HG02759 (cell line): Measurements from ENCODE around the gene PAPPA2.
A peak's percentile ranks its signal among the peaks of the same experiment; 100 is the strongest.

ENCODE experiments used
- ATAC-seq: cut with Tn5 transposase; IDR thresholded peaks from one replicate; pipeline ENCODE4 v1.9.1; 2021; ENCODE audit warnings: mild to moderate bottlenecking, moderate library complexity; ENCODE audit not compliant: unreplicated experiment

PAPPA2 gene

DNA sequence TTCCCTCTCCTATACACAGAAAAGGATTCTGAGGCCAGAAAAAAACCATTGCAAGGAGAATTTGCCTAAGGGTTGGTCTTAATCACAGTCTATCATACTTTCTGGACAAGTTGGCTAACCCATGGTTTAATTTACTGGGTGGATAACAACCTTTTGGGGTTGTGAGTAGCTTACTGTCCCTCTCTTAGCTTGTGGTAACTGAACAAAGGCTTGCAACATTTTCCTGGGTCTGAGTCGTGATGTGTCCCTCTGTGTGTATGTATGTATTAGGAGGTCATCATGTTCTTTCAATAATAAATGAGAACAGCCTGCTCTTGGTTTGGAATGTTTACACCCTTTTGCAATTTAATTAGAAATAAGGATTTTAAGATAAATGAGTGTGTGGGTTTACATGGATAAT lies 36.7 kb downstream of the PAPPA2 start:
- no peak for ATAC-seq

DNA sequence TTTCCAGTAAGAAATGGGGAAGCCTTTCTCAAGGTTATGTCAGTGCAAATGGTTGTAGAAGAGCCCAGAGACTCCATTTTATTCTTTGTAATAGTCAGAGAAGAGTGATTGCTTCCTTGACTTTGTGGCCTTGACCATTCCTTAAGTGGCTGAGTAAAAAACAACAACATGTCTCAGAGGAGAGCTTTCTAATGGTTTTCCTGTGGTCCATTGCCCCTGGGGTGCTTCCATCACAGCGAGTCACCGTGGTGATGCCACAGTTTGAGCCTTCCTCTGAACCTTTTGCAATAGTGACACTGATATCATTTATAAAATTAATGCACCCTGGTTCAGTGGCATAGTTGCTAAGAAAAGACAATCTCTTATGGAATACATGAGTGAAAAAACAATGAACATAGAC lies 38.6 kb downstream of the PAPPA2 start:
- ATAC-seq: no peak

DNA sequence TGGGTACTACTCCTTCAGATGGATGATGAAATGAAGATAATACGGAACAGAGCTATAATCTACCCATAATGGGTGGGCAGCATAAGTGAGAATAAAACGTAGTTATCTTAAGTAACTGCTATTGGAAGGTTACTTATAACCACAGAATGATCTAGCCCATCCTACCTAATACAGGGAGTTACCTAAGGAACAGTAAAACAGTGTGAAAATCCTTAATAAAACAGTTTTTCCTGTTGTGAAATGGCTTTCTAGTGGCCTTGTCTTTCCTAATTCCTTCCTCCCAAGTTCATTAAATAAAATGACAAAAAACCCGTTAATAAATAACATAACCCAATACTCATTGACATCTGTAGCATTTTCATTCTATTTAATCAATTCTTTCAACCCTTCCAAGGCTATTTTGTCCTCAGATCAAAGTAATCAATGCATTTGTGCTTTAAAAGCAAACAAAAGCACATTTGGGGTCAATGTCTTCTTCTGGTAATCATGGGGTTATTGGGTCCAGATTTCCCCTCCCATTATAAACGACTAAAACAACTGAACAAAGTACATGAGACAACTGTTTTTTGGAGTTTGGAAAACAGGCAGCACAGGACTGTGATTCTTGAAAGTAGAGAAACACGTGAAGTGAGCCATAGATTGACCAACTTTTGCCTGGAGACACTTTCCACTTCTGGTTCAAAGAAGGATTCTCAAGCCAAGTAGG lies 42.0 kb downstream of the PAPPA2 start:
- ATAC-seq: no peak

DNA sequence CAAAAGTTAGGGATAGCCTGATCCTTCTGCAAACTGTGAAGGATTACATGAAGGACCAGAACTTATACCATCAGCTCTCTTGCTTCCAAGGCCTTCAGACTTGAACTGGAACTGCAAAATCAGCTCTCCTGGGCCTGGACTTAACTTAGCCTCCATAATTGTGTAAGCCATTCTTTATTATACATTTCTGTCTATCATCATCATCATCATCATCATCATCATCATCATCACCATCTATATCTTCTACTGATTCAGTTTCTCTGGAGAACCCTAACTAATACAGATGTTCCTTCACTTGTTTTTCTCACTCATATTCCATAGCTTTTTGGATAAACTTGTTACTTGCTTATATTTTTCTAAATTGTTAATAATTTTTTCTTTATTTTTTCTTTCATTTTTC lies 50.0 kb downstream of the PAPPA2 start:
- no peak for ATAC-seq

DNA sequence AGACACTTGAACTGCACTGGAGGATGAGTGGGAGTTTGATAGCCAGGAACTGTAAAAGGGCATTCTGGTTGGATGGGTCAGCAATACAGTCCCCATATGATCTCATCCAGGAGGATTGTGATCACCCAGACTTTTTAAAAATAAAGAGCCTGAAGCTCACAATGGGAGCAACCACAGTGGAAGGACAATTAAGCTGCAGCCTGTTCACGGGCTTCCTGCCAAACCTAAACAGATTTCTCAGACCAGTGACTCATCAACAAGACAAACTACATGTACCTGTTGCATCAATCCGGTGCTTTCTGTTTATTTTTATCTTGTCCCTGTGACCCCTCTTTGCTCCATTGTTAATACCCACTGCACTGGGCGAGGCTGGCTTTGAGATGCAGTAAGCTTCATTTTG lies 52.3 kb downstream of the PAPPA2 start:
- ATAC-seq: no peak

DNA sequence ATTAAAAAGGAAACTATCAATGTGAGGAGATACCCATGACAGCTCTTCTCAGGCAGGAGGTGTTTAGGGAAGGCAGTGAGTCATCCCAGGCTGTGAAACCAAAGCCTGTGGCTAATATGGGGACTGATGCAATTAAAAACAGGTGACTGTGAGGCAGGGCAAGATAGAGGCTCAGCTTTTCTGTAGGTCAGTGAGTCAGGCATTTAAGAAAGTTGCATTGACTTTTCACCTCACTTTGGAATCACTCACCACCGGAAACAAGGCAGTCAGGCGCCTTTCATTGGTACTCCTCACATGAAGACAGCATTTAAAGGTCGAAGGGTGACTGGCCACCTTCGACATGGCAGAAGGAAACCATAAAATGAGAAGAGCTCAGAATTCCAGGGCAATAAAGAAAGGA lies 54.5 kb downstream of the PAPPA2 start:
- ATAC-seq: peak; percentile 67

DNA sequence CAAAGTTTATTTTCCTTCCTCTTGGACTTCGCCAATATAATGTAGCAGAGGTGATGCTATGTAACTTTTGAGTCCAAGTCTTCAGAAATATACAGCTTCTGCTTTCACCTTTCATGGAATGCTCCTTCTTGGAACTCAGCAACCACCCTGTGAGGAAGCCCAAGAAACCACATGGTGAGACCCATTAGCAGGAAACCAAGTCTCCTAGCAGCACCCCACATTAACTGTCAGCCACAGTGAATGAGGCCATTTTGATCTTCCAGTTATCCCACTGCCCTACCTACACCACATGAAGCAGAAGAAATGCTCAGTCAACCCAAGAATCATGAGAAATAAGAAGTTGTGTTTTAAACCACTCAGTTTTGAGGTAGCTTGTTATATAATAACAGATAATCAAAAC lies 58.2 kb downstream of the PAPPA2 start:
- ATAC-seq: no peak

DNA sequence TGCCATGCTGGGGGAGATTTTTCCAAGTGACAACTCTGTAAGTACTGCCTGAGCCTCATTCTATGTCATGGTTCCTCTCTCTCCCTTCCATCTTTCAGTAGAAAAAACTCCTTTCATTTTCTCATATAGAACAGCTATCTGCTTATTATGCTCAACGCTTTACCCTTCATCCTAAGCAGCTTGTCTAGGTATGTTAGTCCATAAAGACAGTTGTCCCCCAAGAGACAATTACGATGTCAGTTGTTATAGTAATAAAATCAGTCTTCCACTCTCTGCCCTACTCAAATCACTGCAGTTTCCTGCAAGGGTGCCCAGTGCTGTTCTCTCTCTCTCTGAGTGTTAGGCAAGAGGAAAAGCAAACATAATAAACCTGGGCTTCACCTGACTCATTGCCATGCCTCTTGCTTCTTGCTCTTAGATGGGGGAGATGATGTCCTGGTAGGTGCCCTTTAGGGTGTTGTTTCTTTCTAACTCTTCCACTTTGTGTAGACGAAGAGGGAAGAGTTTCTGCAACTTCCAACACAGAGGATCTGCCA lies 59.4 kb downstream of the PAPPA2 start:
- no peak for ATAC-seq

DNA sequence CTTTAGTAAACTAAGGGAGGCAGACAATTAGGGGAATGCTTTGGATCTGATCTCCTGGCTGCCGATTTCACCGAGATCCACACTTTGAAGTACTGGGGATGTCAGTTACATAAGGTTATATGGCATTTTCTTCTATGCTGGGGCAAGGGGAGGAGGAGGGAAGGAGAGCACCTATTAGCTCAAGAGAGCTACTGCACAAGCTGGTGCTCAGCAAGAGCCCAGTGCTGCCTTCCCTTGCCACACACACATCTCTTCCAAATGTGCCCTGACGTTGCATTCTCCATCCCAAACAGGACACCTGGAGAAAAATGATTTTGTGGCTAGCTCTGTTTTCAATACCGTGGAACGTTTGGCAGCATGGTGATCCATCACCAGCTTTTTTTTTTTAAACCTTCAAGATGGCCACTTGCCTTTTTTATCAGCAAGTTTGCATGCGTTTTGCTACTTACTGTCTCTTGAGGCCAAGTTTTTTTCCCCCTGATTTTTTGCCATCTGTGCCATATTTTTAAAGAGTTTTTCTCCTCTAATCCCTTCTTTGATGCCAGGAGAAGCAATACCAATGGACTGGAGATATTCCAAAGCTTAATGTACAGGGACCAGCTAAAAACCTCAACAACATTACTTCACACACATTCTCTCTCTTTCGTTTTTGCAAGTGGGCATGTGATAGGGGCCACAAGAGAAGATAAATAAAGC lies 66.6 kb downstream of the PAPPA2 start:
- no peak for ATAC-seq

DNA sequence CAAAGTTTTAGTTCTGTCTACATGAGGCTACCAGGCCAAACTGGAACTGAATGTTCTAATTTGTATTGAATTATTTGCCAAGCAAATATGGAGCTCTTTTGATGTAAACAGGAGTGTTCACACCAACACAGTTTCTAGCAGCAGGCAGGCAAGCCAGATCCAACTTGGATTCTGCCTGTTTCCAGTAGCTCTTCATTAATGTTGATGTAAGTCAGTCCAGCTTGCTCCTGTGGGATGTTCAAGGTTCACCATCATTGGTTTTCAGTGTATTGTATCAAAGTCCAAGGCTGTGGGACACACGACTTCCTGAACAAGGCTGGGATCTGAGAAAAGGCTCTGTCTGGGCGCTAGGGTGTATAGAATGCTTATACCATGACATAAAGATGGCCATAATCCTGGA lies 68.1 kb downstream of the PAPPA2 start:
- ATAC-seq: no peak

DNA sequence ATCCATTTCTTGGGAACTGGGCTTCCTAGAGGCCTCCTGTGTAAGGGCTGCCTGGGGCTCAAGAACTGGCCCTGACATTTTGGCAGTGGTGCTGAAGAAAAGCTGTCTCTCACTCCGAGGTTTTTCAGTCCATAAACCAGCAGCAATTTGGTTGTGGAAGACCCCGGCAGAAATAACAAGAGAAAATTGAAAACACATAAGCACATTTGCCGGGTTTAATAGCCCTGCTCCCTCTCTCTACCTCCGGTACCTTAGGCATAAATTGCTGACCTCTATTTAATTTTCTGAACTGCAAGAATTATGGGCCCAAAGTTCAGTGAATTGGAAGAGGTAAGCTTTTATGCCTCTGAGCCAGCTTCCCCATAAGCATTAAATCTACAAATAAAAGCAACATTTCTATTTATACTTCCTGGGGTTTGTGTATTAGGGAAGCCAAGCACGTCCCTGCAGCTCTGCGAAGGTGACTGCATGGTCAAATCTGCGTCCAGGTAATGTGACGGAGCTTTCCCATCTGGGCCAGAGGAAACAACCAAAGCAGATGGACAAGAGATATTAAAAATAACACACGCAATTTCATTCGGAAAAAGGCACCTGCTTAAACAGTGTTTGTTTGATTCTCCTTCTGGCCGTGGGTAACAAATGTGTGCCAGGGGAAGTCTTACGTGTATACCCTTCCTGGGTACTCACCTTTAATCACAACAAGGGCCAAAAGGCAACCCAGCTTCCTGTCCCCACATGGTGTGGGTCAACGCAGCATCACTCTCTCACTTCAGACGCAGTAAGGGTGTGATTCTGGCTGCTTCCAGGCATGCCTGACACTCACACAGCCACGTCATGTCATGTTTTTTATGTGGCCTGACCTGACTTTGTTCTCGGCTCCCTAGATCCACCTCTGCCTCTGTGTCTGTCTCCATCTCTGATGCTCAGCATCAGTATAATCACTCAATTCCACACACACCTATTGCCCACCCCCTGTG lies 69.2 kb downstream of the PAPPA2 start:
- no peak for ATAC-seq

DNA sequence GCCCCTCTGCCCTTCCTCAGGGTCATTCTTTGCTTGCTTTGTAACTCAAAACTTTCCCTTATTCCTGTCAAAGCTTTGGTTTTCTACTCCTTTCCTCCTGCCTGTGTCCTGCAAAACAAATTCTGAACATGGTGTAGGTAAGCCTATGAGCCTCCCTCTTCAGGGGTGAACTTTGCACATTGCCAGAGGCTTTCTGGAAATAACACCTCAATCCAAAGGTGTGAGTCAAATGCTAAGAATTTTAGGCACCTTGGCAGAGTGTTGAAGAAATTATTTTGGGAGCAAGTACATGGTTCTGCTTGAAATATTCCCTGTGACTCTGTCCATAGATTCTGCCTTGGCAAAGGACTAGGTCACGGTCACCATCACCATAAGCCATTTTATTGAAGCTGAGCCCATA lies 70.0 kb downstream of the PAPPA2 start:
- no peak for ATAC-seq

DNA sequence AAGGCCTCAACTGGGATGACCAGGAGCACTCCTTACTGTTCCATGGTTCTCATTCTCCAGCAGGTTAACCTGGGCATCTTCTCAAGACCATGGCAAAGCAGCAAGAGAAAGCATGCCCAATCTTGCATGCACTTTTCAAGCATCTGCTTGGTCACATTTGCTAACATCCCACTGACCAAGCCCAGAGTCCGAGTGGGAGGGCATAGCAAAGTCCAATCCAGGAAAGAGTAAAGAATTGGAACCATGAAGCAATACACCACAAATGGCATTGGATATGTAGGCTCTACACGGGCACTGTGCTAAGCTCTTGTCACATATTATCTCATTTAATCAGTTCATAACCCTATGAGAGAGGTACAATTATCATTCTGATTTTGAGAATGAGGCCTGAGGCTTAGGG lies 73.6 kb downstream of the PAPPA2 start:
- ATAC-seq: no peak

DNA sequence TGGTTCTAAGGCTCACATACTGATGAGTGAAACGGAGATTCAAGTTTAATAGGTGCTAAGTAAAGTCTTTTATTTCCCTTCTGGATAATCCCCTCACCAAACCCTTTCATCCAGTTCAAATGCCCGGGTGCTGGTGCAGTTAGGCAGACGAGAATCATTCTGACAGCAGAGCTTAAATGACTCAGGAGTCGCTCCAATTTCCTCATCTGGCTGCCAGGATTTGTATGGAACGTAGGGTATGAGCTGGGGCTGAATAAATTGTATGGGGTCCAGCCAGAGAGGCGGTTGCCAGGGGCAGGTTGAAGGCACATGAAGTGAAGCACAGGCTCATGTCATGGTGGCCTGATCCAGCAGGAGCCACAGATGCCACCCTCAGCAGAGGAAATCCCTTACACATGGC lies 76.0 kb downstream of the PAPPA2 start:
- ATAC-seq: no peak

DNA sequence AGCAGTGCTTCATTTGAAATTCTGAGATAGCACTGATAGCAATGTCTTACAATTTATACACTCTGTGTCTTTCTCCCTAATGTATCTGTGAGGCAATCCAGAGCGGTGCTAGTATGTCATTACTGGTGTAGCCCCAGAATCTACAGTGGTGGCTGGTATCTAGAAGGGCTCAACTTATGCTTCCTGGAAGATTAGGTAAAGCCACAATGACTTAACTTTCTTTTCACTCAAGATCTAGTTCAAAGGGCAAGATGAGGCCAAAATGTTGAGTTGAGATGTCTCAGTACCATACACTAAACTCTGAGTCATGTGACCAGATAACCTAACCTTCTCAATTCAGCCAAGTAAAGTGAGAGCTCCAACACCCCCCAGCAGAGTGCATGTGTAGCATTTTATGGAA lies 77.5 kb downstream of the PAPPA2 start:
- ATAC-seq: no peak

DNA sequence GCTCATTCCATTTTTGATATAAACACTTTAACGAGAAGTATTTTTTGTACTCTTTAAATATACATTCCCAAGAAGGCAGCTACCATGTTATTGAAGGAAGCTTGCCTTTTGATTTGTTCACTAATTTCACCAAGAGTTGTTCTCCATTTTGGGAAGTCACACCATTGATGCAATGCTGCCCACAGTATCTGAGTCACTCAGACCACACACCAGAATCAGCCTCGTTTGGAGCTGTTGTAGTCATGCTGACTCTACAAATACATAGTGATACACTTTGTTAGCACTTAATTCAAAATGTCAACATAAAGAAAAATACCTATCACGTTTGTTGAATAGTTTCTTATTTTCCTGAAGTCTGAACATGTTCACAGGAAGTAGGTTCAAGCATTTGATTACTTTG lies 78.7 kb downstream of the PAPPA2 start:
- no peak for ATAC-seq

DNA sequence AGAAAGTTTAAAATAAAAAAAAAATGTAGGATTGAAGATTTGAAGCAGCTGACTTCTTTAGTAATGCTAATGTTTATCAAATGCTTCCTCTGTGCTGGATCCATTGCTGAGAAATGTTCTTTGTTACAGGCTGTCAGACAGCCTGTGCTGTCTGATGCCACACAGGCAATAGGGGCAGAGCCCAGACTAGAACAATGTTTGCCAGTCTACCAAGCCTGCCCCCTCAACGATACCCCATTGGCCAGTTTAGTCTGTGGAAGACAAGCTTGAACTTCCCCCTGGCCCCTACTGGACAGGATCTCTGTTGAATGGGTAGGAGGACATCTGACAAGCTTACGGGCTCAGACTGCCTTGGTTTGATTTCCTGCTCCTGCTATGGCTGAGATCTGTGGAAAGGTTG lies 79.4 kb downstream of the PAPPA2 start:
- ATAC-seq: no peak

DNA sequence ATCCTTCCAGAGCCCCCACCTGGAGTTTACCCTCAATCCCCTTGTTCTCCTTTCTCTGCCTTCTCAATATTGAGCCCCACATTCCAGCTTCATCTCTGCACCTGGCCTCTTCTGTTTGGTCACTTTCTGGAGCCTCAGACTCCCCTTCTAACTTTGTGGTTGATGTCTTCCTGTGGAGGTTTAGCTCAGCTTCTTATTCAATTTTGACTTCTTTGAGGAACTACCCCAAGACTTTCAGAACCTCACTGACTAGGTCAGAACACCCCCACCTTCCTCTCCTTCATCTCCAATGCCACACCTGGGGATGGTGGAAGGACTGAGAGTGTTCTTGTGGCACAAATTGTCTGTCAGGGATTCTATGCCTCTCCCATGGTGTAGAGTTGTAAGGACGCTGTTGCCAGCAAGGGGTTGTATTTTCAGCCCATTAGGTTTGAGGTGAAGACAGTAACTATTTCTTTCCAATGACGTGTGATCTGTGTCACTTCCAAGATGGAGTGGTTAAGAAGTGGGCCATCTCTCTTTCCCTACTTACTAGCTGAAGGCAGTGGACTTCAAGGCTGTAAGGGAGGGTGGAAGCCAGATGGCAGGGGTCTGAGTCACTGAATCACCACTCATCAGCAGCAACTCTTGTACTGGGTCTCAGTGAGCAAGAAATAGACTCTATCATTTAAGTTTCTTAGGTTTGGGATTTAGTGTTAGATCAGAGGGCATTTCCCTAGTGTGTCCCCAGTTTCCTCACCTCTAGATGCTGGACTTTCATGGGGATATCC lies 80.6 kb downstream of the PAPPA2 start:
- no peak for ATAC-seq

DNA sequence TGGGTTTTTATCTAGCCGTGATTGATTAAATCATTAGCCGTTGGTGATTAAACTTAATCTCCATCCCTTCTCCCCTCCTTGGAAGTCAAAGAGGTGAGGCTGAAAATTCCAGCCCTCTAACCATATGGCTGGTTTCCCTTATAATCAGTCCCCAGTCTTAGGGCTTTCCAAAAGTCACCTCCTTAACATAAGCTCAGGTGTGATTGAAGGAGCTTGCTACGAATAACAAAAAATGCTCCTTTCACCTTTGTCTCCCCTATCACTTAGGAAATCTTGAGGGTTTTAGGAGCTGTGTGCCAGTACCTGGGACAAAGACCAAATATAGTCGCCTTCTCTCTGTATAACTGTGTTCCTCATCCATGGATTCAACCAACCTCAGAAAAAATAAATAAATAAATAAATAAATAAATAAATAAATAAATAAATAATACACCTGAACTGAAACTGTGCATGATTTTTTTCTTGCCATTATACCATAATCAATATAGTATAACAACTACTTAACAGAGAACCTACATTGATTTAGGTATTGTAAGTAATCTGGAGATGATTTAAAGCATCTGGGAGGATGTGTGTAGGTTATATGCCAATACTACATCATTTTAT lies 82.2 kb downstream of the PAPPA2 start:
- no peak for ATAC-seq

DNA sequence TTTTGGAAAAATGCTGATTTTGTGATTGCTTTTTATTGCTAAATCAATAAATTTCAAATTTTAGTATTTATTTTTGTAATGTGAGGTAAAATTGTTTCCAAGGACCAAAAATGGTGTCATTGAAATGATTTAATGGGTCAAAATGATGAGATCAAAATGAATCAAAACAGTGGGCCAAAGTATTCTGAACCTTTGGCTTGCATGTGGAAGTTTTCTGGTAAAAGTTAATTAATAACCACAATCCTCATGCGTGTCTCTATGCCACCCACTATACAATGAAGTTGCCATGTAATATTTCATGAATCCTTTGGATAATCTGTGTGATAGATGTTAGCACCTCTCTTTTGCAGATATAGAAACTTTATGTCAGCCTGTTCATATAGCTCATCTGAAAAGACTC lies 83.8 kb downstream of the PAPPA2 start:
- ATAC-seq: no peak
